ENCODE measurements around the gene MYL6.

MYL6 gene

DNA sequence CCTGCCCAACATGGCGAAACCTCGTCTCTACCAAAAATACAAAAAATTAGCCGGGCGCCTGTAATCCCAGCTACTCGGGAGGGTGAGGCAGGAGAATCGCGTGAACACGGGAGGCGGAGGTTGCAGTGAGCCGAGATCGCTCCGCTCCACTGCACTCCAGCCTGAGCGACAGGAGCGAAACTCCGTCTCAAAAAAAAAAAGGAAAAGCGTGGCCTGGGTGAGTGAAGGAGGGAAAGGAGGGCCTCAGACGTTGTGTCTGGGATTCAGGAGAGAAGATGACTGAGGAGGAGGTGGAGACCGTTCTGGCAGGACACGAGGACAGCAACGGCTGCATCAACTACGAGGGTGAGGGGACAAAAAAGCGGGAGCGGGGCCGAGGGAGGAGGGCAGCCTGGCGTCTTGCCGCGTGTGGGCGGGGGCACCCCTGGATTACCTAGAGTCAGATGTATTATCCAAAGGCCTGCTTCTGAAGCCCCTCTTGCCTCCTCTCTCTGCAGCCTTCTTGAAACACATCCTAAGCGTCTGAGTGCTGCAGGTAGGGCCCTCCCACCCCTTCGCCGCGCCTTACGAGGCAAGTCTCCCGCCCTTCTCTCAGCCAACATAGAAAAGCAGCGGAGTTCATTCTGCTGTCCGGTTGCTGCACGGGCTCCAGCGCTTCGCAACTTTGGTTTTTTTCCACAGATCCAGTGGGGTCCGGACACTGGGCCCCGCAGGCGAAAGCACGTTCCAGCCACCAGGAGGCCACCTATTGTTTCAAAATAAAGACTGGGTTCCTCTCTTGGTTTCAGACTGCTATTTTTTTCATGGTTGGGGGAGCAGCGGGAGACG is 744 bp upstream of the MYL6 start:
- no peaks in the 10 kb centered on the region for H3K27me3 Mint-ChIP-seq (ENCODE audit: low read depth)
- H3K27ac Mint-ChIP-seq: peak overlapping the region; percentile 98
- H3K9me3 Mint-ChIP-seq: no peaks in the 10 kb centered on the region
- H3K4me3 Mint-ChIP-seq: peak overlapping the region; percentile 94
- peak; percentile 48 for DNase-seq (ENCODE audit: low spot score)
- H3K4me1 Mint-ChIP-seq (ENCODE audit: low read depth): peaks cover 39% of the 10 kb centered on the region
- H3K36me3 Mint-ChIP-seq (ENCODE audit: low read depth): peaks cover 56% of the 10 kb centered on the region

DNA sequence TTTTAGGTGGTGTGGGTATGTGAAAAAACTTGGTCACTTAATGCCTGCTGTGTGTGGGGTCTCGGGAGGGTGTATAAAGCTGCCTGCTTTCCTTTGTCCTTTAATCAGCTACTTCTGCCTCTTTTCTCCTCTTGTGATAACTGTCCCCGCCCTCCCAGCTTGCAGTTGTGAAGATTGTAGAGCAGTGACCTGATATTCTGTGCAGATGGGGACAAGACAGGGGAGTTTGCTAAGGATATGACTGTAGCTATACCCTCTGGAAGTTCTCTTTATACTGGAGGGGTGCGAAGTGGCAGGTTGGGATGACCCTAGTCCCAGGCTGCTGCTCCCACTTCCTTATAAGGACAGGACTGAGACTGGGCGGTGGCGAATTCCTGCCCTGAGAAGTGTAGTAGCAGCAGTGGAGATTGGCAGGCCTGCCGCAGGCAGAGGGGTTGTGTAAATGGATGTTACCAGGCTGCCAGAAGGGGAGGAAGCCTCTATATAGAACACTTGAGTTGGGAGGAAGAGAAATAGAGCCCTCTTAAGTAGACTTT is 835 bp downstream of the MYL6 start:
- peaks cover 30% of the 10 kb centered on the region for H3K4me1 Mint-ChIP-seq (ENCODE audit: low read depth)
- no peaks in the 10 kb centered on the region for H3K27me3 Mint-ChIP-seq (ENCODE audit: low read depth)
- DNase-seq (ENCODE audit: low spot score): no peak

DNA sequence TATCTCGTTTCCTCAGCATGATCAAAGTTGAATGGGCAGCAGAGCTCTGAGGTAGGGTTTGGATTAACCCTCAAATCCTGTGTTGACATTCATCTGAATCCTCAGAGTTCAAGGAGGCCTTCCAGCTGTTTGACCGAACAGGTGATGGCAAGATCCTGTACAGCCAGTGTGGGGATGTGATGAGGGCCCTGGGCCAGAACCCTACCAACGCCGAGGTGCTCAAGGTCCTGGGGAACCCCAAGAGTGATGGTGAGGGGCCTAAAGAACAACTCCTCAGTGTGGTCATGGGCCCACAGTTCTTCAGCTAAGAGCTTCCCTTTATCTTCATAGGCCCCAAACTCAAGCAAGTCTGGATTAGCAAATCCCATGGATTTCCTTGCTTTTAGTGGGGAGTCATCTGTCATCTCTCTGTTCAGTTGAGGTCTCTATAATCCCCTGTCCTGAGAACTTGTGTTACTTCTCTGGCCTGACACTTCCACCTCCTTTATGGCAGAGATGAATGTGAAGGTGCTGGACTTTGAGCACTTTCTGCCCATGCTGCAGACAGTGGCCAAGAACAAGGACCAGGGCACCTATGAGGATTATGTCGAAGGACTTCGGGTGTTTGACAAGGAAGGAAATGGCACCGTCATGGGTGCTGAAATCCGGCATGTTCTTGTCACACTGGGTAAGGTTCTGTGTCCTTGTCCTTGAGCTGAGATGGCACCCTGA is 1.5 kb downstream of the MYL6 start:
- peak overlapping the region; percentile 94 for H3K4me3 Mint-ChIP-seq
- no peak for DNase-seq (ENCODE audit: low spot score)
- peaks cover 28% of the 10 kb centered on the region for H3K4me1 Mint-ChIP-seq (ENCODE audit: low read depth)
- no peaks in the 10 kb centered on the region for H3K27me3 Mint-ChIP-seq (ENCODE audit: low read depth)
- H3K36me3 Mint-ChIP-seq (ENCODE audit: low read depth): peaks cover 74% of the 10 kb centered on the region
- H3K9me3 Mint-ChIP-seq: no peaks in the 10 kb centered on the region
- peak overlapping the region; percentile 98 for H3K27ac Mint-ChIP-seq

More for the DNA sequence above, 835 bp downstream of the MYL6 start:
- no peaks in the 10 kb centered on the region for H3K9me3 Mint-ChIP-seq
- peaks cover 69% of the 10 kb centered on the region for H3K36me3 Mint-ChIP-seq (ENCODE audit: low read depth)
- peak overlapping the region; percentile 94 for H3K4me3 Mint-ChIP-seq
- H3K27ac Mint-ChIP-seq: peak overlapping the region; percentile 98

DNA sequence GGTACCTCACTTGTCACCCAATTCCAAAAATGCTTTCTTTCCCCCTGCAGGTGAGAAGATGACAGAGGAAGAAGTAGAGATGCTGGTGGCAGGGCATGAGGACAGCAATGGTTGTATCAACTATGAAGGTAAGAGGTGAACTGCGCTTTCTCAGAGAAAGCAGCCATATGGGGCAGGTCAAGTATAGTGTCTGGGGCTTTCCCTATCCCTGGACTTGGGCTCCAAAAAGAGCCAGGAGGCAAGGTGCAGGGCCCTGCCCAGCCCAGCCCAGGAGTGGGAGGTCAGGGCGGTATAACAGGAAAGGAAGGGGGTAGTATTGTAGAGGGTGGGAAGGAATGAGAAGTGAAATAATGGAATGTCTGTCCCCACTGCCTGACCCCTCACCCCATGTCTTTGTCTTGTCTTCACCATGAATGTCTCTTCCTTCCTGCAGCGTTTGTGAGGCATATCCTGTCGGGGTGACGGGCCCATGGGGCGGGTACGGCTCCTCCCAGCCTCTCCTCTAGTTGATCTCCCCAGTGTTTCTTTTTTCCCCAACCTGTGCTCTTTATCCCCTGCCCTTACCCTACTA is 2.1 kb downstream of the MYL6 start:
- Mint-ChIP-seq H3K4me3 (peak overlapping the region; percentile 94), H3K9me3 (no peaks in the 10 kb centered on the region), H3K27me3 (ENCODE audit: low read depth) (no peaks in the 10 kb centered on the region), H3K36me3 (ENCODE audit: low read depth) (peaks cover 74% of the 10 kb centered on the region), H3K27ac (peak overlapping the region; percentile 98), H3K4me1 (ENCODE audit: low read depth) (peaks cover 27% of the 10 kb centered on the region)
- DNase-seq (ENCODE audit: low spot score): peak; percentile 57

DNA sequence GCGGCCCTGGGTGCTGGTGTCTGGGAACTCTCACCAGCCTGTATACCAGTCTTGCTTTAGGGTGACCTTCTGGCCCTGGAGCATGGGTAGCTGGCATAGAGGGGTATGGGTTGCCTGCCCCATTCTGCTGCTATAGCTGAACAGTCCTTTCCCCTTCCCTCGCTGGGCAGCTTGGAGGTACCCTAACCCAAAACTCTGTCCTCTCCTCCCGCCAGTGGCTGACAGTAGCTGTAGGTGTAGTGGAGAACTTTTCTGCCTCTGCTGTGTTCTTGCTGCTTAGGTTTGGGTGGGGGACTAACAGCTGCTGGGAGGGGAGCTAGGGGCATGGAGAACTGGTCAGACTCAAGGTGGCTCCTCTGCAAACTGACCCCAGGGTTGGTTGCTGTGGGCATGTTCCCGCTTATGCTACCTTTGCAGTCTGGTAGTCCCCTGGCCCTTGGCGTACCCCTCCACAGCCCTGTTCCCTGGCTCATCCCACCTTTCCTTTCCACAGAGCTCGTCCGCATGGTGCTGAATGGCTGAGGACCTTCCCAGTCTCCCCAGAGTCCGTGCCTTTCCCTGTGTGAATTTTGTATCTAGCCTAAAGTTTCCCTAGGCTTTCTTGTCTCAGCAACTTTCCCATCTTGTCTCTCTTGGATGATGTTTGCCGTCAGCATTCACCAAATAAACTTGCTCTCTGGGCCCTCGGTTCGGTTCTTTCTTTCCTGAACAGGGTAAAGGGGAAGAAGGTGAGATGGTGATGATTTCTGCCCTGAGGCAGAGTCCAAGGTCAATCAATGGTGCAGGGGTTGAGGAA is 2.9 kb downstream of the MYL6 start:
- H3K9me3 Mint-ChIP-seq: no peaks in the 10 kb centered on the region
- peak overlapping the region; percentile 98 for H3K27ac Mint-ChIP-seq
- H3K27me3 Mint-ChIP-seq (ENCODE audit: low read depth): no peaks in the 10 kb centered on the region
- no peak for DNase-seq (ENCODE audit: low spot score)
- H3K36me3 Mint-ChIP-seq (ENCODE audit: low read depth): peaks cover 74% of the 10 kb centered on the region
- H3K4me1 Mint-ChIP-seq (ENCODE audit: low read depth): peaks cover 25% of the 10 kb centered on the region
- H3K4me3 Mint-ChIP-seq: peak overlapping the region; percentile 94

DNA sequence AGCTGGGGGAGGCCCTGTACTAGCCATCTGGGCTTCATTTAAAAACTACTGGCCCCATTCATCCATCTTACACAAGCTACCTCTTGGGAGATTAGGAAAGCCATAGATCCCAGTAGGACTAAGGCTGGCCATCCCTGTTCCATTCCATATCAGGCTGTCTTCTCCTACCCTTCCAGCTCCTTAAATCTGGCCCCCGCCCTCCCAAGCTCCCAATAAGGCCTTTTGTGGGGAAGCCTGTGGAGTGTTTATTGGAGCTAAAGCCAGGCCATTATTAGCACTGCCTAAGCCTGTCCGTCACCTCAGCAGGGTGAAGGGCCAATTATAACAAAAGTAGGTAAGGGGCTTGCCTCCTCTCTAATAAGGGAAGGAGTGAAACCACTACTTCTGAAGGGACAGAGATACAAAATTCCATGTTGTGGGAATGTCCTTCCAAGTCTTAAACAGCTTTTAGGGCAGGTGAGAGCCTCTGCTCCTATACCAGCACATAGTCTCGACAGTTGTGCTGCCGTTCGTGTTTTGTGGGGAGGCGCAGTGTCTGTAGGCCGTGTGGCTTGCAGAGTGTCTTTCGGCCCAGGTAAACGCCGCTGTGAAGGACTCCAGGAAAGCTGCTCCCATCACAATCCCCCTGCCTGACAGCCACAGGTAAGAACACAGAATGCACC is 3.7 kb downstream of the MYL6 start:
- Mint-ChIP-seq H3K36me3 (ENCODE audit: low read depth) (peaks cover 74% of the 10 kb centered on the region), H3K9me3 (no peaks in the 10 kb centered on the region), H3K4me1 (ENCODE audit: low read depth) (peaks cover 25% of the 10 kb centered on the region), H3K27ac (peak overlapping the region; percentile 98), H3K4me3 (peak overlapping the region; percentile 94), H3K27me3 (ENCODE audit: low read depth) (no peaks in the 10 kb centered on the region)
- no peak for DNase-seq (ENCODE audit: low spot score)

DNA sequence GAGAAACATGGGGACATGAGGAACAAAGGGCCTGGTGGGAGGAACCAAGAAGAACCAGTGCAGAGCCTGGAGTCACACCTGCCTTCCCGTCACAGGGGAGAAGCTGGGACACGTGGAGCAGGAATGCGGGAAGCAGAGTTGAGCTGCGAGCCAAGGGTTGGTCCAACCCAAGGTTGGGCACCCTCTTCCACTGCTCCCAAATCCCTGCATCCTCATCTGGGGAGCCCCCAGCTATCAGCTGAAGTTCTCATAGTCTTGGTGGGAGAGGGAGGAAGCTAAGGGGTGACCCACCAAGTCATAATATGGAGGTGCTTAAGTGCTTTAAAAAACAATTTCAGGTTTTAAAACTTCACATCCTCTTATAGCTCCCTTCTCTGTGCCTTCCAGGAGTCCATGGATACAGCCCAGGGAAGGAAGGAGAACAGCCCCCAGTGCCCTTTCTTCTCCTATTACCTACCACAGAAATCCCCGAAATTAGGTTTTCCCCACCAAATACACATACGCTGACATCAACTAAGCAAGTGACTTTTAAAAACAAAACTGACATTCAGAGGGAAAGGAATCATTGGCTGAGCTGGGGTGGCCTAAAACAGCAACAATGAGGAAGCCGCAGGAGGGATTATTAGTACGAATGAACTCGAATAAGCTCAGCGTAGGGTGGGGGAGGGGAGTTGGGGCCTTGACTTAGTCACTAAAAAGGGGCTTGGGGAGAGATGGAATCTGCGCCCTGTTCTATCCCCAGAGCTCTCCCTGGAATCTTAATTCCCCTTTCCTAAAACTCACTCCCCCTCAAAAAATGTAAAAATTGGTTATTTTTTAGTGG is 4.5 kb downstream of the MYL6 start:
- H3K4me3 Mint-ChIP-seq: no peak overlapping the region
- H3K9me3 Mint-ChIP-seq: no peaks in the 10 kb centered on the region
- peaks cover 22% of the 10 kb centered on the region for H3K4me1 Mint-ChIP-seq (ENCODE audit: low read depth)
- peaks cover 75% of the 10 kb centered on the region for H3K36me3 Mint-ChIP-seq (ENCODE audit: low read depth)
- no peak overlapping the region for H3K27ac Mint-ChIP-seq
- no peaks in the 10 kb centered on the region for H3K27me3 Mint-ChIP-seq (ENCODE audit: low read depth)
- no peak for DNase-seq (ENCODE audit: low spot score)

DNA sequence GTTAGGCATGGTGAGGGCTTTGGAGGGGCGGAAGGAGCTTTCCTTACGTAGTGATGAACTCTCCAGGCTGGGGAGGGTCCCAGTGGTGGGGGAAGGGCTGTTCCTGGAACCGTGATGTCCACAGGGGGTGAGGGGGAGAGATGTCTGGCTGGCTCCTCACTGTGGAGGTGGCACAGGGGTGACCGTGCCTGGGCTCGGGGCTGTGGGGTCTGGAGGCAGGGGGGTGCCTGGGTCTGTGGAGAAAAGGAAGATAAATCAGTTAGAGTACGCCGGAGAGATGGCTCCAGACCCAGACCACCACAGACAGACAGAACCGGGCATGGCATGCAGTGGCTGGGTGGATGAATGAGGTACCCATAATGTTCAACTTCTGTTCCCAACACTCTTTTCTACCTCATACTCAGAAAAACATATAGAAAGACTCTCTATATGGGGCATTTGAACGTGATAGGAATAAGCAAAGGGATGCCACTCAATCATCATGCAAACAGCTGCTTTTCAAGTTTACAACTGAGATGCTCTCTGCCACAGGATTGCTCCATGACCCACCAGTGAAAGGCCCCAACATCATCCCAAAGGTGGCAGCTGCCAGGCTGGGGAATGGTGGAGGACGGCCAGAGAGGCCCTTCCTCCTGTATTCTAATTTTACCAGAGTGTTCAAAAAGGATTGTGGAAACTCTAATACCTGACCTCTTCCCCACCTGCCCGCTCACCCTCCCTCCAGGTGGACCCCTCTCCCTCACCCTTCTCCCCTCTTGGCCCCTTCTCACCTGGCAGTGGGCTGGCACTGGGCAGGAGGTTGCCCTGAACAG is 5.6 kb downstream of the MYL6 start:
- H3K27me3 Mint-ChIP-seq (ENCODE audit: low read depth): no peaks in the 10 kb centered on the region
- peak overlapping the region; percentile 47 for H3K27ac Mint-ChIP-seq

DNA sequence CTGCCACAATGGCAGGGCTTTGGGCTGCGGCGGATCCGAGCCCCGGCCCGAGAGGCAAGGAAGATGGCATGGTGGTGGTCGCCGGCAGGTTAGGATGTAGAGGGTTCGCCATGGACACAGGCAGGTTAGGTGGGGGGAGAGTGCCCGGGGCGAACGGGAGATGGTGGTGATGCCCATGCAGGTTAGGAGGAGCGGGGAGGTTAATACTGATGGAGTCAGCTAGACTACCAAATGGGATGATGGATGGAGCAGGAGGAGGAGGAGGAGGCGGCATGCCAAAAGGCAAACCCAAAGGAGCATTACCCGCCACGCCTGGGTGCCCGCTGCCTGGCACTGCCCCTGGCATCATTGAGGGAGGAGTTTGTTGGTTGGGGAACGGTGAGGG is 6.2 kb downstream of the MYL6 start:
- Mint-ChIP-seq H3K36me3 (ENCODE audit: low read depth) (peaks cover 71% of the 10 kb centered on the region), H3K27me3 (ENCODE audit: low read depth) (no peaks in the 10 kb centered on the region), H3K9me3 (no peaks in the 10 kb centered on the region), H3K4me3 (no peak overlapping the region), H3K4me1 (ENCODE audit: low read depth) (peaks cover 22% of the 10 kb centered on the region), H3K27ac (no peak overlapping the region)
- DNase-seq (ENCODE audit: low spot score): no peak

More for the DNA sequence above, 5.6 kb downstream of the MYL6 start:
- H3K4me1 Mint-ChIP-seq (ENCODE audit: low read depth): peaks cover 22% of the 10 kb centered on the region
- no peak for DNase-seq (ENCODE audit: low spot score)
- no peaks in the 10 kb centered on the region for H3K9me3 Mint-ChIP-seq
- H3K4me3 Mint-ChIP-seq: no peak overlapping the region
- peaks cover 74% of the 10 kb centered on the region for H3K36me3 Mint-ChIP-seq (ENCODE audit: low read depth)

DNA sequence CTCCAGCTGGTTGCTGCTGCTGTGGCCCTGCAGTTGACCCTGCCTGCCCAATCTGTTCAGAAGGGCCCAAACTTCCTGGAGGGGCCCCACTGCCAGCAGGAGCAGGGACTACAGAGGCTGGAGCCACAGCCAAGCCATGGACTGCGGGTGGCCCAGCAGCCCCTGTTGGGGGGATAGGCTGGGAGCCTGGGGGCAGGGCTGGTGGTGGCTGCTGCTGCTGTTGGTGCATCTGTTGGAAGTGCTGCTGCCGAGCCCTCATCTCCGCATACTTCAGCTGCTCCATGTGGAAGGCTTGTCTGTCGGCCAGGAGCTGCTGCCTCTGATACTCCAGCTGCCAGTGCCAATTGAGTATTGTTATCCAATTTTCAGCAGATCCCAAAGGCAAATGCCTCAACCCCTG is 7.2 kb downstream of the MYL6 start:
- H3K4me1 Mint-ChIP-seq (ENCODE audit: low read depth): peaks cover 16% of the 10 kb centered on the region
- H3K27ac Mint-ChIP-seq: no peak overlapping the region
- H3K36me3 Mint-ChIP-seq (ENCODE audit: low read depth): peaks cover 70% of the 10 kb centered on the region

DNA sequence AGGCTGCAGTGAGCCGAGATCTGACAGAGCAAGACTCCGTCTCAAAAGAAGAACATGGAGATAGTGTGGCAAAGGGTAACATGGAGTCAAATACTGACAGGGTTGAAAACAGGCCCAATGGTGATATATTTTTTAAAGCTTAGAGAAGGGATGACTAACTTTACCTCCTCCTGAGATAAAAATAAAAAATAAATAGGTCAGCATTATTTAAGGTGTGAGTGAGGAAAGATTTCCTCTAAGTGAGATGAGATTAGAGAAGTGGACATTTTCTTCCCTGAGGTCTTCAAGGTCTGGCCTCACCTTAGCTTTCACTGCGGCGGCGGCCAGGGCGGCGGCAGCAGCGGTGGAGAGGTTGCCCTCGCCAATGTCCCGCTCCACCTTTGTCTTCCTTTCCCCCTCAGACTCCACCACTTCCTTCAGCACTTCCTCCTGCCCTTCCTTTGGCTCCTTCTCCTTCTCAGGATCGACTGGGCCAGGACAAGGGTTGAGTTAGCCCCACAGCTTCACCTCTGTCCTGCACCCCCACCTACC is 11.1 kb downstream of the MYL6 start:
- Mint-ChIP-seq H3K27me3 (ENCODE audit: low read depth) (no peaks in the 10 kb centered on the region), H3K9me3 (no peaks in the 10 kb centered on the region), H3K4me3 (no peak overlapping the region), H3K27ac (peak overlapping the region; percentile 83), H3K4me1 (ENCODE audit: low read depth) (peaks cover 3% of the 10 kb centered on the region), H3K36me3 (ENCODE audit: low read depth) (peaks cover 59% of the 10 kb centered on the region)
- DNase-seq (ENCODE audit: low spot score): no peak

More for the DNA sequence above, 7.2 kb downstream of the MYL6 start:
- H3K9me3 Mint-ChIP-seq: no peaks in the 10 kb centered on the region
- H3K27me3 Mint-ChIP-seq (ENCODE audit: low read depth): no peaks in the 10 kb centered on the region
- no peak overlapping the region for H3K4me3 Mint-ChIP-seq
- no peak for DNase-seq (ENCODE audit: low spot score)

DNA sequence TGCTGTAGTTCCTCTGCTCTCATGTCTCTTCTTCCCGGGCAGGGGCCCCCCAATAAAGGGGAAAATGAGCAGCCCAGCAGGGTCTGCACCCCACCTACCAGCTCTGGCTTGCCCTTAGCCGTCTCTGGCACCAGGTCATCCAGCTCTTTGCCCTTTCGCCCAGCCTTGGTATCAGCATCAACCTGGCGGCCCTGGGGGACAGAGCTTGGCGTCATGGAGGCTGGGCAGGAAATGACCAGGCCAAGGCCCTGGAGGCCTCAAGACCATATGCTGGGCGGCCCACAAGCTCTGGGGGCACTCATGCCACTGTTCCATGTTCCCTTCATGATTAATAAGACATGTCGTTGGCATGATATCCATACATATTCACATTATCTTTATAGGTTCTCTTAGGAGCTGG is 14.7 kb downstream of the MYL6 start:
- Mint-ChIP-seq H3K9me3 (no peaks in the 10 kb centered on the region), H3K4me1 (ENCODE audit: low read depth) (no peaks in the 10 kb centered on the region), H3K4me3 (no peak overlapping the region), H3K27ac (no peak overlapping the region), H3K36me3 (ENCODE audit: low read depth) (peaks cover 61% of the 10 kb centered on the region), H3K27me3 (ENCODE audit: low read depth) (no peaks in the 10 kb centered on the region)
- DNase-seq (ENCODE audit: low spot score): no peak
